ENCODE data around the gene TYMP. TPM values are rescaled to one million over a fixed set of nuclear protein-coding genes. Genes with fewer than 3 reads are reported as not detected.
A peak's percentile ranks its signal among the peaks of the same experiment; 100 is the strongest.

TYMP gene
- total RNA-seq, 2 donors from 2014 or later, result 90.4 to 95.7 TPM

DNA sequence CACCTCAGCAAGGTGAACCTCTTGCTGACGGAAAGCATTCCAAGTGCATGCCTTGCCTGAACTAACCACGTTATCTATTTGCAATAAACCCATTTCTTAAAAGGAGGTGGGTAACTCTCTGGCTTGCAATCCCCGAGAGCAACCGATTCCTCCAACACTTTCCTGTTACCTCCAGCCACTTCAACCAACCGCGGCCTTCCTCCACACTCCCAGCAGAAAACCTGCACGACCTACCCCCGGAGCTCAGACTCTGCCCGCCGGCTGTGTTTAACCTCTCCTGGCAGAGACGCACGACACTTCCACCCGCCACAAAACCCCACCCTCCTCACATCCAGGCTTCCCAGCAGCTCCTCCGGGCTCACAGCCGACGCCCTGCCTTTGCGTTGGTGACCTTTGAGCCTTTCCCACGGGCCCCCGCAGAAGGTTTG lies 5.1 kb downstream of the TYMP start:
- TF ChIP-seq CTCF (IDR thresholded peaks at IDR 0.05), result no peak
- Histone ChIP-seq H3K4me1 (ENCODE audit: control insufficient read depth in 1 of 2, low read depth in 2 of 2) (peaks cover 15 to 25% of the 10 kb centered on the region in 2 donors), H3K9me3 (no peaks in the 10 kb centered on the region), H3K4me3 (peak overlapping the region; percentile 75), H3K27me3 (replicated peaks; ENCODE audit: insufficient read depth) (no peaks in the 10 kb centered on the region), H3K27ac (peak overlapping the region; percentile 69 to 75), H3K36me3 (peaks cover 35% of the 10 kb centered on the region)
- DNase-seq (ENCODE audit: low spot score) (no peak), ATAC-seq (ENCODE audit: insufficient number of reproducible peaks, low FRiP score, low read depth) (no peak)

GRCh38 chr22:50523806-50524675 lies 5.8 kb downstream of the TYMP start:
- Histone ChIP-seq H3K4me3 (peak overlapping the region; percentile 75), H3K27ac (no peak overlapping the region), H3K27me3 (replicated peaks; ENCODE audit: insufficient read depth) (no peaks in the 10 kb centered on the region), H3K4me1 (ENCODE audit: control insufficient read depth in 1 of 2, low read depth in 2 of 2) (peaks cover 15 to 18% of the 10 kb centered on the region in 2 donors), H3K36me3 (peaks cover 41% of the 10 kb centered on the region), H3K9me3 (no peaks in the 10 kb centered on the region)
- TF ChIP-seq CTCF (IDR thresholded peaks at IDR 0.05), result no peak
- no peak for ATAC-seq (ENCODE audit: insufficient number of reproducible peaks, low FRiP score, low read depth)
- DNase-seq (ENCODE audit: low spot score), result no peak

DNA sequence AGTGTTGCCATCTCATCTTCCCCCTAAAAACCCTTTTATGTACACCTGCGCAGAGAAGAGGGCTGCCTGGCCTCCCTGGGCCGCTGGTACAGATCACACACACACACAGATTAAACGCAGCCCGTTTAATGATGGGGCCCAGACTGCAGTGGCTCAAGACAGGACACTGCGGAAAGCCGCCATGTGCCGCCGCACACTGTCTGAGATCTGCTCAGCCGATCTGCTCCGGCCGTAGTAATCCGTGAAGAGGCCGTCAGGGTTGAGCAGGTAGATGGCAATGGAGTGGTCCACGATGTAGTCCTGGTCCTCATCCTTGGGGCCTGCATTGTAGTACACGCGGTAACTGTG lies 6.4 kb downstream of the TYMP start:
- peaks cover 15 to 17% of the 10 kb centered on the region in 2 donors for H3K4me1 ChIP-seq (ENCODE audit: control insufficient read depth in 1 of 2, low read depth in 2 of 2)
- H3K36me3 ChIP-seq, result peaks cover 47% of the 10 kb centered on the region
- no peak for ATAC-seq (ENCODE audit: insufficient number of reproducible peaks, low FRiP score, low read depth)

DNA sequence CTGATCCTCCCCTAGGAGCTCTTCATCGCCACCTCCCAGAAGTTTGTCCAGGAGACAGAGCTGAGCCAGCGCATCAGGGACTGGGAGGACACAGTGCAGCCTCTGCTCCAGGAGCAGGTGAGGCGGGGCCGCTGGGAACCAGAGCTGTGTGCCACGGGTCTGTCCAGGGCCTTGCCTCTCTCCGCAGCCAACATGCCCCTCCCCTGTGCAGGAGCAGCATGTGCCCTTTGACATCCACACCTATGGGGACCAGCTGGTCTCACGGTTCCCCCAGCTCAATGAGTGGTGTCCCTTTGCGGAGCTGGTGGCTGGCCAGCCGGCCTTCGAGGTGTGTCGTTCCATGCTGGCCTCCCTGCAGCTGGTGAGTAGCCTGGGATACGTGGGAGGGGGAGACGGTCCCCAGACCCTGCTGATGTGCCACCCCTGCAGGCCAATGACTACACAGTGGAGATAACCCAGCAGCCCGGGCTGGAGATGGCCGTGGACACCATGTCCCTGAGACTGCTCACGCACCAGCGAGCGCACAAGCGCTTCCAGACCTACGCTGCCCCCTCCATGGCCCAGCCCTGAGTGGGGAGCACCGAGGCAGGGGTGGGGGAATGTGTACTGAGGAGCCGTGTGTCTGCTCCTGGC lies 6.9 kb downstream of the TYMP start:
- no peak for ATAC-seq (ENCODE audit: insufficient number of reproducible peaks, low FRiP score, low read depth)
- no peak for TF ChIP-seq CTCF (IDR thresholded peaks at IDR 0.05)
- H3K4me3 ChIP-seq, result no peak overlapping the region
- H3K9me3 ChIP-seq, result no peaks in the 10 kb centered on the region
- peaks cover 15 to 17% of the 10 kb centered on the region in 2 donors for H3K4me1 ChIP-seq (ENCODE audit: control insufficient read depth in 1 of 2, low read depth in 2 of 2)
- peaks cover 52% of the 10 kb centered on the region for H3K36me3 ChIP-seq
- no peak for DNase-seq (ENCODE audit: low spot score)
- no peak overlapping the region for H3K27ac ChIP-seq
- no peaks in the 10 kb centered on the region for H3K27me3 ChIP-seq (replicated peaks; ENCODE audit: insufficient read depth)

More for the DNA sequence above, 6.4 kb downstream of the TYMP start:
- H3K27me3 ChIP-seq (replicated peaks; ENCODE audit: insufficient read depth), result no peaks in the 10 kb centered on the region
- DNase-seq (ENCODE audit: low spot score), result no peak
- TF ChIP-seq CTCF (IDR thresholded peaks at IDR 0.05), result no peak
- no peak overlapping the region for H3K27ac ChIP-seq
- H3K9me3 ChIP-seq, result no peaks in the 10 kb centered on the region
- H3K4me3 ChIP-seq, result no peak overlapping the region

- H3K9me3 ChIP-seq, result no peaks in the 10 kb centered on the region
- TF ChIP-seq CTCF (IDR thresholded peaks at IDR 0.05), result no peak
- DNase-seq (ENCODE audit: low spot score), result no peak
- peaks cover 56% of the 10 kb centered on the region for H3K36me3 ChIP-seq
- no peak overlapping the region for H3K27ac ChIP-seq
- H3K4me1 ChIP-seq (ENCODE audit: control insufficient read depth in 1 of 2, low read depth in 2 of 2), result peaks cover 15 to 17% of the 10 kb centered on the region in 2 donors
- H3K27me3 ChIP-seq (replicated peaks; ENCODE audit: insufficient read depth), result no peaks in the 10 kb centered on the region
- no peak for ATAC-seq (ENCODE audit: insufficient number of reproducible peaks, low FRiP score, low read depth)
- no peak overlapping the region for H3K4me3 ChIP-seq
Observed at GRCh38 chr22:50522208-50522805, 7.5 kb downstream of the TYMP start.

All from thoracic aorta (tissue), 2 donors.